ENCODE data around the gene TRIP13. TPM values are rescaled to one million over a fixed set of nuclear protein-coding genes. Genes with fewer than 3 reads are reported as not detected.

TRIP13 gene
- total RNA-seq, 1 donor = 32.5 TPM

DNA sequence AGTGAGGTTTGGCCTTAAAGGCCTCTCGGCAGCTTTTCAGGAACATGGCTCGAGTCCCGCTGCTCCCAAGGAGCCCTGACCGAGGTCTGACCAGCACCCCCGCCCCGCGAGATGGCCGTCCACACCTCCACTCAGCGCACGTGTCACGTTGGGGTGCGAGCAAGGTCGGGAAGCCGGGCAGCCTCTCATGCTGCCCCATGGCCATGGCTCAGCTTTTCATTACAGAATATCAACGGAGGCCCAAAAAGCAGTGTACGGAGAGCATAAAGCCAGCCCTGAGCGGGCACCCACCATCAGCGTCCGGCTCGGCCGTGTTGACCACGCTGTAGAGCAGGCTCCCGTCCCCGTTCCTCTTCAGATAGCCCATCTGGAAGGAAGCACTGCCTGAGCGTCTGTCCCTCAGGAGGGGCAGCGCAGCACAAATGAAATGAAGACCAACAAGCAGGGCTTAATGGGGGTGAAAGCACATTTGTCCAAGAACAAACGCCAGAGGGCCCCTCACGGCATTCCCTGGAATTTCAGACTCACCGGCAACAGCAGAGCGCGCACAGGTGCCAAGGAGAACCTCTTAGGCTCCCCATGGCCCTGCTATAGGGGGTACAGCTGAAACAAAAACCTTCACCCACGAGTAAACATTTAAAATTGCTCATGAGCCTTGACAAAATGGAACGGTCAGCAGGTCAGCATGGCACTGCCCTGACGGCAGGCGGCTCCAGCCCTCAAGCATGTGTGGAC is 11.7 kb upstream of the TRIP13 start:
- H3K4me3 ChIP-seq (ENCODE audit: low read depth, low read length) = no peak overlapping the region
- TF ChIP-seq, protein P1, sequence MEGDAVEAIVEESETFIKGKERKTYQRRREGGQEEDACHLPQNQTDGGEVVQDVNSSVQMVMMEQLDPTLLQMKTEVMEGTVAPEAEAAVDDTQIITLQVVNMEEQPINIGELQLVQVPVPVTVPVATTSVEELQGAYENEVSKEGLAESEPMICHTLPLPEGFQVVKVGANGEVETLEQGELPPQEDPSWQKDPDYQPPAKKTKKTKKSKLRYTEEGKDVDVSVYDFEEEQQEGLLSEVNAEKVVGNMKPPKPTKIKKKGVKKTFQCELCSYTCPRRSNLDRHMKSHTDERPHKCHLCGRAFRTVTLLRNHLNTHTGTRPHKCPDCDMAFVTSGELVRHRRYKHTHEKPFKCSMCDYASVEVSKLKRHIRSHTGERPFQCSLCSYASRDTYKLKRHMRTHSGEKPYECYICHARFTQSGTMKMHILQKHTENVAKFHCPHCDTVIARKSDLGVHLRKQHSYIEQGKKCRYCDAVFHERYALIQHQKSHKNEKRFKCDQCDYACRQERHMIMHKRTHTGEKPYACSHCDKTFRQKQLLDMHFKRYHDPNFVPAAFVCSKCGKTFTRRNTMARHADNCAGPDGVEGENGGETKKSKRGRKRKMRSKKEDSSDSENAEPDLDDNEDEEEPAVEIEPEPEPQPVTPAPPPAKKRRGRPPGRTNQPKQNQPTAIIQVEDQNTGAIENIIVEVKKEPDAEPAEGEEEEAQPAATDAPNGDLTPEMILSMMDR (IDR thresholded peaks at IDR 0.05; ENCODE audit: insufficient read depth, low read length) = no peak
- DNase-seq (ENCODE audit: low read depth) = no peak

DNA sequence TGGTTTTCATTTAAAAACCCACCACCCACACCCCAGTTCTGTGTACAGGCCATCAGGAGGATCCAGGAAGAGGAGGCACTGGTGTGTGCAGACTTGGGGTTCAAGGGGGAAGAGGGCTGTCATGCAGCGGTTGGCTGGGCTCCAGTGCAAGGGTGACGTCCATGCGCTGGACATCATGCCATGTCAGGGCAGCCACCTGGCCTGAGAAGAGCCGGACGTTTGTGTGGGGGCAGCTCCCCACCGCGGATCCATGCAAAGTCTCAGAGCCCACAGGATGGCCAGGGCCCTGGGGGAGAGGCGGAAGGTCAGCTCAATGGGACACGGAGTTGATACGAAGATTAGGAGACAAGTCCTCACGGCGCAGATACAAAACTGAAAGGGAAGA is 11.1 kb upstream of the TRIP13 start:
- TF ChIP-seq, protein P1 (IDR thresholded peaks at IDR 0.05; ENCODE audit: insufficient read depth, low read length) = no peak
- no peak overlapping the region for H3K4me3 ChIP-seq (ENCODE audit: low read depth, low read length)
- no peak for DNase-seq (ENCODE audit: low read depth)

DNA sequence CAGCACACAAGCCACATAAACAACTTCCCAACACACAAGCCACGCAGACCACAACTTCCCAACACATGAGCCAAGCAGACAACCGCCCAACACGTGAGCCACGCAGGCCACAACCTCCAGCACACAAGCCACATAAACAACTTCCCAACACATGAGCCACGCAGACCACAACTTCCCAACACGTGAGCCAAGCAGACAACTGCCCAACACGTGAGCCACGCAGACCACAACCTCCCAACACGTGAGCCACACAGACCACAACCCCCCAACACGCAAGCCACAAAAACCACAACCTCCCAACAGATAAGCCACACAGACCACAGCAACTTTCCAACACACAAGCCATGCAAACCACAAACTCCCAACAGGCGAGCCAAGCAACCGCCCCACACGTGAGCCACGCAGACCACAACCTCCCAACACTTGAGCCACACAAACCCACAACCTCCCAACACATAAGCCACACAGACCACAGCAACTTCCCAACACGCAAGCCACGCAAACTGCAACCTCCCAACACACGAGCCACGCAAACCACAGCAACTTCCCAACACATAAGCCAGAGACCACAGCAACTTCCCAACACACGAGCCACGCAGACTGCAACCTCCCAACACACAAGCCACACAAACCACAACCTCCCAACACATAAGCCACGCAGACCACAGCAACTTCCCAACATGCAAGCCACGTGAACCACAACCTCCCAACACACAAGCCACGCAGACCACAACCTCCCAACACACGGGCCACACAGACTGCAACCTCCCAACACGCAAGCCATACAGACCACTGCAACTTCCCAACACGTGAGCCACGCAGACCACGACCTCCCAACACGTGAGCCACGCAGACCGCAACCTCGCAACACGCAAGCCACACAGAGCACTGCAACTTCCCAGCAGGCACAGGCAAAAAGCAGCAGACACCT is 10.2 kb upstream of the TRIP13 start:
- TF ChIP-seq, protein P1 (IDR thresholded peaks at IDR 0.05; ENCODE audit: insufficient read depth, low read length) = no peak
- DNase-seq (ENCODE audit: low read depth) = no peak
- no peak overlapping the region for H3K4me3 ChIP-seq (ENCODE audit: low read depth, low read length)

DNA sequence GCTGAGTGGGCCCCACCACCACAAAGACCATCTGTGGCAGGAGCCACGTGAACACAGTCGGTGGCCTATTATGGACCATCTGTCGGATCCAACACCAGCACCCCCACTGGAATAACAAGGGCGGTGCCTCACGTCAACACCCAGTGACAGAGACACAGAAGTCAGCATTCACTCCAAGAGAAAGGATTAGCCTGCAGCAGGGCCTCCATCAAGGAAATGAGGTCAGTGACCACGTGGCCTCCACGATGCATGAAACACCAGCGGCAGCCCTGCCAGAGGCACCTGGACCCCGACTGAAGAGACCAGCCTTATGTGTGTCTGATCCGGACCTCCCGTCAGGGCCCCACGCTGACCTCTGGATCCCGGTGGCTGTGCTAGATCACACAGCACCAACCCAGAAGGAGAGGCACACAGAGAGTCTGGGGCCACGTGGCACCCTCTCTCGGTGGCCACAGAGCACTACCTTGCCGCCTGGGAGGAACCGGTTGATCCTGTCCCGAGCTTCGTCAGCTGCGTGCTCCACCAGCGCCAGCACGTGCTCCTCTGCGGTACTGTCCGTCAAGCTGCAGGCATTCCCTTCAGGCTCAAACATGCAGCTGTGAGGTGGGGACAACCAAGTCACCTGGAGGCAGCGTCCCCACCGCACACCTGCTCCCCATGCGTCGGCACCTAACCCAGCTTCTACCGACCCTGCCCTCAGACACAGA is 9.1 kb upstream of the TRIP13 start:
- no peak overlapping the region for H3K4me3 ChIP-seq (ENCODE audit: low read depth, low read length)
- TF ChIP-seq, protein P1 (IDR thresholded peaks at IDR 0.05; ENCODE audit: insufficient read depth, low read length) = no peak
- no peak for DNase-seq (ENCODE audit: low read depth)

DNA sequence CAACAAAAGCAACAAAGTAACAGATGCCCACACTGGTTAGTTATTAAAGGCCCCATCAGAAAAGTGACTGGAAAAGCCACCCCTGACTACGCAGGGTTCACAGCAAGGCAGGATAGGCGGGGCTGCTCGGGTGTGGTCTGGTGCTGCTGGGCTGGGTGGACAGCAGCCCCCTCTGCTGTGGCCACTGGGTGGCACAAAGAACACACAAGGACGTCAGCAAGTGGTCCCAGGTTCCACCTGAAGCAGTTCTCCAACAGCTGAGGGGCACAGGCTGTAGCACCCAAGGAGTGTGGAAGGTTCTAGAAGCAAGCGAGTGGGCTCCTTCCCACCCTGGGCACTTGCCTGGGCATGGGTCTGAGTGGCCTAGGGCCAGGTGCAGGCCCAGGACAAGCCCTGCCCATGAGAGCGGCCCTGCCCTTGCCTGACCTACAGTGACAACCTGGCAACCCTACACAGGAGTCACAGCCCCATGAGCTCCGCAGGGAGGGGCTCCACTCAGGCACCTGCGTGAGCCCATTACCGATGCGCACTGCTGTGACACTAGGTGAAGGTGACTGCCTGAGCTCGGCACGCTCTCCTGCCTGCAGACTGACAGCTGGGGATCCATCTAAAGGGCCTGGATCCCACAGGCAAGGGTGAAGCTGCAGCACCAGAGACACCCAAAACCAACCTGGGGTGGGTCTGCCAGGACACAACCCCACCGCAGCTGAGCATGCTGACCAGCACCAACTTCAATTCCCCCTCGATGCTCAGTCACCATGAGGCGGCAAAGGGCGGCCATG is 8.1 kb upstream of the TRIP13 start:
- TF ChIP-seq, protein P1 (IDR thresholded peaks at IDR 0.05; ENCODE audit: insufficient read depth, low read length) = no peak
- DNase-seq (ENCODE audit: low read depth) = no peak
- no peak overlapping the region for H3K4me3 ChIP-seq (ENCODE audit: low read depth, low read length)

DNA sequence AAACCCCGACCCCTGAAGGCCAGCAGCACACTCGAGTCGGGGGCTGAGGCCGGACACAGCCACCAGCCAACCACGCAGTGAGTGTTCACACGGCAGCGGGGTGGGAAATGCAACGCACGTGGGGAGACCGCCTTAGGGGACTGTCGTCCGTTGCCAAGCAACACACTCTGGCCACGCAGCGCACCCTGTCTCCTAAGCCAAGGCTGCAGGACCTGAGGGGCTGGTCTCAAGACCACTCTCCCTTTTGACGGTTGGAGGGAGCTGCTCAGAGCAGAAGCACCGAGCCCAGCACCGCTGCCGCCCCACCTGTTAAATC is 7.6 kb upstream of the TRIP13 start:
- DNase-seq (ENCODE audit: low read depth) = no peak
- H3K4me3 ChIP-seq (ENCODE audit: low read depth, low read length) = no peak overlapping the region
- TF ChIP-seq, protein P1 (IDR thresholded peaks at IDR 0.05; ENCODE audit: insufficient read depth, low read length) = no peak
